HCT116 (cell line): ENCODE data around the gene KRTAP12-3.
"Not testable (repeated sequence)": the region's sequence is repeated elsewhere in the genome, so short reads cannot be mapped to it uniquely, and the experiment has no call there.

Experiments
- CEBPB ChIP-seq: IDR thresholded peaks from 2 replicates; pipeline ENCODE4 v1.6.1; 2012; ENCODE audit warnings: low read depth
- EZH2 ChIP-seq: fragments of 200-600 bp; sonication (generic); IDR thresholded peaks from 2 replicates; pipeline ENCODE4 v1.6.1; 2017; ENCODE audit warnings: antibody characterized with exemption, mixed run types
- EZH2phosphoT487 ChIP-seq: fragments of 200-600 bp; IDR thresholded peaks from 2 replicates; pipeline ENCODE4 v1.6.1; 2018; ENCODE audit warnings: antibody characterized with exemption, borderline replicate concordance
- FOSL1 ChIP-seq: IDR thresholded peaks from 2 replicates; pipeline ENCODE4 v1.6.1; 2012; ENCODE audit warnings: low read depth
- JUND ChIP-seq: IDR thresholded peaks from 2 replicates; pipeline ENCODE4 v1.6.1; 2012
- POLR2A ChIP-seq: IDR thresholded peaks from 2 replicates; pipeline ENCODE4 v1.7.0; 2011; ENCODE audit warnings: borderline replicate concordance; ENCODE audit not compliant: insufficient read depth, insufficient read length; ENCODE audit errors: extremely low read depth
- POLR2AphosphoS5 ChIP-seq: IDR thresholded peaks from 2 replicates; pipeline ENCODE4 v1.6.1; 2011; ENCODE audit warnings: mild to moderate bottlenecking, low read depth, low read length, moderate library complexity
- RAD21 ChIP-seq: IDR thresholded peaks from 2 replicates; pipeline ENCODE4 v1.6.1; 2012; ENCODE audit warnings: low read depth, mild to moderate bottlenecking
- SP1 ChIP-seq: IDR thresholded peaks from 2 replicates; pipeline ENCODE4 v1.6.1; 2012; ENCODE audit warnings: low read depth
- YY1 ChIP-seq: IDR thresholded peaks from 2 replicates; pipeline ENCODE4 v1.6.1; 2011; ENCODE audit warnings: low read length, low read depth, moderate library complexity, mild to moderate bottlenecking; ENCODE audit not compliant: insufficient replicate concordance; ENCODE audit errors: extremely low read depth
- ZBTB33 ChIP-seq: IDR thresholded peaks from 2 replicates; pipeline ENCODE4 v1.6.1; 2011; ENCODE audit warnings: mild to moderate bottlenecking, low read length, moderate library complexity; ENCODE audit not compliant: insufficient replicate concordance; ENCODE audit errors: extremely low read depth
- TF ChIP-seq, protein P1 (sequence below), 3 experiments: fragments of 200-600 bp in 1 of 3; sonication (generic) in 1 of 3; IDR thresholded peaks in 2 of 3; conservative IDR thresholded peaks in 1 of 3; 2 replicates each; pipeline ENCODE4 v1.5.1; 2012 to 2017; ENCODE audit warnings: low read depth in 2 of 3, low read length in 2 of 3, antibody characterized with exemption in 1 of 3, borderline replicate concordance in 1 of 3, control low read depth in 1 of 3, mild to moderate bottlenecking in 1 of 3, mixed read lengths in 1 of 3, mixed run types in 1 of 3, moderate library complexity in 1 of 3; ENCODE audit not compliant: insufficient read depth in 1 of 3

GRCh38 chr21:44627181-44627822, 30.4 kb upstream of the KRTAP12-3 start:
- not testable (repeated sequence) for TF ChIP-seq SP1, YY1, POLR2A, CEBPB, JUND, RAD21, ZBTB33, EZH2, POLR2AphosphoS5, EZH2phosphoT487, FOSL1
- TF ChIP-seq, protein P1, sequence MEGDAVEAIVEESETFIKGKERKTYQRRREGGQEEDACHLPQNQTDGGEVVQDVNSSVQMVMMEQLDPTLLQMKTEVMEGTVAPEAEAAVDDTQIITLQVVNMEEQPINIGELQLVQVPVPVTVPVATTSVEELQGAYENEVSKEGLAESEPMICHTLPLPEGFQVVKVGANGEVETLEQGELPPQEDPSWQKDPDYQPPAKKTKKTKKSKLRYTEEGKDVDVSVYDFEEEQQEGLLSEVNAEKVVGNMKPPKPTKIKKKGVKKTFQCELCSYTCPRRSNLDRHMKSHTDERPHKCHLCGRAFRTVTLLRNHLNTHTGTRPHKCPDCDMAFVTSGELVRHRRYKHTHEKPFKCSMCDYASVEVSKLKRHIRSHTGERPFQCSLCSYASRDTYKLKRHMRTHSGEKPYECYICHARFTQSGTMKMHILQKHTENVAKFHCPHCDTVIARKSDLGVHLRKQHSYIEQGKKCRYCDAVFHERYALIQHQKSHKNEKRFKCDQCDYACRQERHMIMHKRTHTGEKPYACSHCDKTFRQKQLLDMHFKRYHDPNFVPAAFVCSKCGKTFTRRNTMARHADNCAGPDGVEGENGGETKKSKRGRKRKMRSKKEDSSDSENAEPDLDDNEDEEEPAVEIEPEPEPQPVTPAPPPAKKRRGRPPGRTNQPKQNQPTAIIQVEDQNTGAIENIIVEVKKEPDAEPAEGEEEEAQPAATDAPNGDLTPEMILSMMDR (IDR thresholded peaks at IDR 0.05 in 2 of 3, conservative IDR thresholded peaks at IDR 0.05 in 1 of 3; ENCODE audit: borderline replicate concordance in 1 of 3, insufficient read depth in 1 of 3, low read depth in 2 of 3, low read length in 2 of 3) = not testable (repeated sequence)
